Neuronal stem cell (in vitro differentiated cells): ENCODE measurements around the gene TEX19.

Experiments
- DNase-seq: peaks from one replicate; pipeline ENCODE4 v3.0.0-alpha.2; 2013; ENCODE audit warnings: low spot score
- H2AFZ ChIP-seq: one replicate; pipeline ENCODE4 v1.6.1; 2013; ENCODE audit warnings: mild to moderate bottlenecking, low read length, inconsistent platforms
- H2AK5ac ChIP-seq: 2 replicates; pipeline ENCODE4 v1.6.1; 2013; ENCODE audit warnings: low read depth, mild to moderate bottlenecking, inconsistent platforms, low read length, moderate library complexity, mixed read lengths
- H2BK120ac ChIP-seq: 2 replicates; pipeline ENCODE4 v1.6.1; 2013; ENCODE audit warnings: low read depth, mild to moderate bottlenecking, inconsistent platforms, low read length, moderate library complexity, mixed read lengths
- H2BK12ac ChIP-seq: one replicate; pipeline ENCODE4 v1.6.1; 2013; ENCODE audit warnings: low read length, inconsistent platforms
- H2BK15ac ChIP-seq: 2 replicates; pipeline ENCODE4 v1.6.1; 2013; ENCODE audit warnings: mild to moderate bottlenecking, low read length, inconsistent platforms, mixed read lengths
- H2BK5ac ChIP-seq: one replicate; pipeline ENCODE4 v1.6.1; 2013; ENCODE audit warnings: inconsistent platforms, mild to moderate bottlenecking, low read length, moderate library complexity
- H3K14ac ChIP-seq: one replicate; pipeline ENCODE4 v1.6.1; 2013; ENCODE audit warnings: low read length, inconsistent platforms
- H3K18ac ChIP-seq: 2 replicates; pipeline ENCODE4 v1.6.1; 2013; ENCODE audit warnings: low read length, inconsistent platforms
- H3K23ac ChIP-seq: 2 replicates; pipeline ENCODE4 v1.6.1; 2013; ENCODE audit warnings: low read depth, mild to moderate bottlenecking, mixed read lengths, low read length, inconsistent platforms; ENCODE audit not compliant: poor library complexity
- H3K27ac ChIP-seq: replicated peaks from 3 replicates; pipeline ENCODE4 v1.5.1; 2013; ENCODE audit warnings: low read length, inconsistent platforms
- H3K27me3 ChIP-seq, 3 experiments: 2 replicates each; pipeline ENCODE4 v1.6.1; 2013; ENCODE audit warnings: low read length in 3 of 3, mild to moderate bottlenecking in 2 of 3, inconsistent platforms in 1 of 3, low read depth in 1 of 3, mixed read lengths in 1 of 3, moderate library complexity in 1 of 3; ENCODE audit not compliant: control insufficient read depth in 3 of 3, insufficient read depth in 3 of 3
- H3K36me3 ChIP-seq, 2 donors: replicated peaks in 1 of 2; 2 replicates each; pipeline ENCODE4 v1.6.1; 2013; ENCODE audit warnings: low read length in 2 of 2; ENCODE audit not compliant: control insufficient read depth in 2 of 2, insufficient read depth in 2 of 2
- H3K4ac ChIP-seq: 2 replicates; pipeline ENCODE4 v1.6.1; 2013; ENCODE audit warnings: inconsistent platforms, mild to moderate bottlenecking, low read length, moderate library complexity
- H3K4me1 ChIP-seq, 2 donors: 1 replicate in 1 of 2; 2 replicates in 1 of 2; pipeline ENCODE4 v1.6.1; 2013; ENCODE audit warnings: low read length in 2 of 2, low read depth in 1 of 2; ENCODE audit not compliant: control insufficient read depth in 2 of 2, insufficient read depth in 1 of 2
- H3K4me2 ChIP-seq: one replicate; pipeline ENCODE4 v1.6.1; 2013; ENCODE audit warnings: mild to moderate bottlenecking, low read length, inconsistent platforms; ENCODE audit not compliant: insufficient read depth, poor library complexity, severe bottlenecking
- H3K4me3 ChIP-seq, 2 donors: 2 replicates each; pipeline ENCODE4 v1.5.1; 2013; ENCODE audit warnings: low read length in 2 of 2, mild to moderate bottlenecking in 2 of 2, inconsistent platforms in 1 of 2, moderate library complexity in 1 of 2
- H3K79me1 ChIP-seq: one replicate; pipeline ENCODE4 v1.6.1; 2013; ENCODE audit warnings: low read depth, mild to moderate bottlenecking, inconsistent platforms, low read length, moderate library complexity
- H3K9ac ChIP-seq: one replicate; pipeline ENCODE4 v1.6.1; 2013; ENCODE audit warnings: mild to moderate bottlenecking, low read depth, low read length, inconsistent platforms; ENCODE audit not compliant: poor library complexity
- H3K9me3 ChIP-seq, 2 donors: replicated peaks in 1 of 2; 2 replicates each; pipeline versions ENCODE3 to v1.6.1; 2013; ENCODE audit warnings: low read length in 2 of 2, mild to moderate bottlenecking in 2 of 2, inconsistent platforms in 1 of 2, low read depth in 1 of 2, mixed read lengths in 1 of 2, moderate library complexity in 1 of 2; ENCODE audit not compliant: control insufficient read depth in 2 of 2, insufficient read depth in 1 of 2
- H4K8ac ChIP-seq: one replicate; pipeline ENCODE4 v1.6.1; 2013; ENCODE audit warnings: low read depth, mild to moderate bottlenecking, inconsistent platforms, low read length, moderate library complexity
- H4K91ac ChIP-seq: one replicate; pipeline ENCODE4 v1.6.1; 2013; ENCODE audit warnings: low read length, low read depth, mild to moderate bottlenecking, inconsistent platforms; ENCODE audit not compliant: poor library complexity
- WGBS, 2 donors: extraction: QIAGEN DNeasy Blood & Tissue Kit; methylation state at CpG; one replicate each; pipeline ENCODE4 v1.1.7; 2013; ENCODE audit warnings: missing lambda C conversion rate in 2 of 2, mixed read lengths in 1 of 2; ENCODE audit not compliant: insufficient read length in 2 of 2, insufficient replicate concordance in 1 of 2; ENCODE audit errors: extremely low coverage in 2 of 2; 5-methylcytosine and 5-hydroxymethylcytosine counted together

TEX19 gene

DNA sequence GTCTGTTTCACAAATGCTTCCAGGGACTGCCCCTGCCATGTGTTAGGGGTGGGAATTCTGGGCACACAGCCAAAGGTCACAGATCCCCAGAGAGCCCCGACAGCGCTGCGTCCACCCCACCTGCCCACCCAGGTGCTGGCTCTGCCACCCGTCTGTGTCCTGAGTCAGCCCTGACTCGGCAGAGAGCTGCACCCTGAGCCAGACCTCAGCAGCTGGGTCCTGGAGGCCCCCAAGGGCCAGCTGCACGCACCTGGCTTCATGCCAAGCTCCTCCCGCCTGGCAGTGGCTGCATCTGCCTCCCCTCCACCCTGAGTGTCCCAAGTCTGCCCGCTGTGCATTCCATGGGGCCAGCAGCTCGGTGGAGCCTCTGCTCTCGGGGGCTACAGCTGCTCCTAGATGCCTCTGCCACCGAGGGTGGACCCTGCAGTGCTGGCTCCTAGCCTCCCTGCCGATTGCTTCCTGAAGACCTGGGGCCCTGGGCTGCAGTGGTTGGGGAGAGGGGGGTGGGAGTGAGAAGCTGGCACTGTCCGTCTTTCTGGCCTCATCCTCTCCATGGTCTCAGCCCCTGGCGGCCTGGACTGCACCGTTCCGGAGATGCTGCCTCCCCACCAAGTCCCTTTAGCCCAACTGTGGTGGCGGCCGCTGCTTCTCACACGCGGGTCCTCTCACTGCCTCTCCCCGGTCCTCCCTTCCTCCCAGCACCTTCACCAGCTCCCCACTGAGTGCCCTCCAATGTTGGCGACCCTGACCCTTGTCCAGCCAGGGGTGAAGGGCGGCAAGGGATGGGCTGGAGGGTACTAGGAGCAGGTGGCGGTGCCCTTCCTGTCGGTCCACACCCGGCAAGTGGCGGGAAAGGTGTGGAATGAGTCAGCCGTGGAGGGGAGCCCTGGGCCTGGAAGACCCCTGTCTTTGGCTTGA lies 28.5 kb upstream of the TEX19 start:
- no CpG with 5 or more reads among the region's 28 CpGs for WGBS, 2 donors
- Histone ChIP-seq H3K79me1 (peaks cover 4% of the 10 kb centered on the region), H4K91ac (no peak overlapping the region), H2BK12ac (peak overlapping the region; percentile 87), H3K27me3 (peaks cover 16 to 98% (median 37%) of the 10 kb centered on the region in 3 experiments), H2AK5ac (peak overlapping the region; percentile 66), H3K14ac (peak overlapping the region; percentile 33), H3K4ac (no peak overlapping the region), H2BK15ac (peak overlapping the region; percentile 79), H4K8ac (no peak overlapping the region), H3K27ac (no peak overlapping the region), H3K9ac (peak overlapping the region; percentile 40), H3K9me3 (peaks cover 0 to 2% of the 10 kb centered on the region in 2 donors), H2AFZ (no peak overlapping the region), H2BK5ac (no peak overlapping the region), H3K18ac (peak overlapping the region; percentile 88), H3K36me3 (no peaks in the 10 kb centered on the region), H3K4me2 (peak overlapping the region; percentile 4), H3K4me1 (peaks cover 23 to 34% of the 10 kb centered on the region in 2 donors), H2BK120ac (no peak overlapping the region), H3K23ac (peak overlapping the region; percentile 32), H3K4me3 (peak overlapping the region in 1 of 2 donors; percentile 9)
- DNase-seq = no peak

DNA sequence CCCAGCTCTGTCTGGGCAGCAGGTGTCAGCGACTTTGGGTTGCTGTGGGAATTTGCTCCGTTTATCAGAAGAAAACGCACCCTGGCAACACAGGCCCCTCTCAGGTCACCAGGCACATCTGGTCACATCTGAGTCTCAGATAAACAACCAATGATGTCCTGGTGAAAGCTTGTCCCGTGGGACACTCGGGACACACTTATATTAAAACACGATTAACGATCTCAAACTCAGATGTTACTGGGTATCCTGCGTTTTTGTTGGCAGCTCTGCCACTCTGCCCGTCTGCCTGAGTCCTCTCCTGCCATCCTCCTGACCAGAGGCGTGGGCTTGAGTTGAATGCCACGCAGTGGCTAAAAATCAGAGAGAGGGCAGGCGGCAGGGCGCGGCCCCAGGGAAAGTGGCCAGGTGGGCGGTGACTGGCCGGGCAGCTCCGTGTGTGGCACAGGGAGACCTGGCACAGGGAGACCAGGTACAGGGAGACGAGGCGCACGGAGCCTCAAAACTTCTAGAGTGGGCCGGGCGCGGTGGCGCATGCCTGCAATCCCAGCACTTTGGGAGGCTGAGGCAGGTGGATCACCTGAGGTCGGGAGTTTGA lies 27.6 kb upstream of the TEX19 start:
- no peak overlapping the region for H2AFZ ChIP-seq
- H3K23ac ChIP-seq = no peak overlapping the region
- no peak for DNase-seq
- H3K9me3 ChIP-seq = peaks cover 0 to 2% of the 10 kb centered on the region in 2 donors
- H4K8ac ChIP-seq = no peak overlapping the region
- no peak overlapping the region for H4K91ac ChIP-seq
- no peaks in the 10 kb centered on the region for H3K36me3 ChIP-seq
- no peak overlapping the region for H2BK12ac ChIP-seq
- H2BK120ac ChIP-seq = no peak overlapping the region
- no CpG with 5 or more reads among the region's 25 CpGs for WGBS, 2 donors
- H3K27ac ChIP-seq = no peak overlapping the region
- H3K4me1 ChIP-seq = peaks cover 21 to 36% of the 10 kb centered on the region in 2 donors
- H3K14ac ChIP-seq = no peak overlapping the region
- peaks cover 16 to 95% (median 39%) of the 10 kb centered on the region in 3 experiments for H3K27me3 ChIP-seq
- H3K4ac ChIP-seq = no peak overlapping the region
- H2BK15ac ChIP-seq = no peak overlapping the region
- H2AK5ac ChIP-seq = no peak overlapping the region
- H3K4me2 ChIP-seq = no peak overlapping the region
- H3K4me3 ChIP-seq = no peak overlapping the region
- H3K79me1 ChIP-seq = peaks cover 4% of the 10 kb centered on the region
- H3K18ac ChIP-seq = no peak overlapping the region
- peak overlapping the region; percentile 39 for H2BK5ac ChIP-seq
- no peak overlapping the region for H3K9ac ChIP-seq

DNA sequence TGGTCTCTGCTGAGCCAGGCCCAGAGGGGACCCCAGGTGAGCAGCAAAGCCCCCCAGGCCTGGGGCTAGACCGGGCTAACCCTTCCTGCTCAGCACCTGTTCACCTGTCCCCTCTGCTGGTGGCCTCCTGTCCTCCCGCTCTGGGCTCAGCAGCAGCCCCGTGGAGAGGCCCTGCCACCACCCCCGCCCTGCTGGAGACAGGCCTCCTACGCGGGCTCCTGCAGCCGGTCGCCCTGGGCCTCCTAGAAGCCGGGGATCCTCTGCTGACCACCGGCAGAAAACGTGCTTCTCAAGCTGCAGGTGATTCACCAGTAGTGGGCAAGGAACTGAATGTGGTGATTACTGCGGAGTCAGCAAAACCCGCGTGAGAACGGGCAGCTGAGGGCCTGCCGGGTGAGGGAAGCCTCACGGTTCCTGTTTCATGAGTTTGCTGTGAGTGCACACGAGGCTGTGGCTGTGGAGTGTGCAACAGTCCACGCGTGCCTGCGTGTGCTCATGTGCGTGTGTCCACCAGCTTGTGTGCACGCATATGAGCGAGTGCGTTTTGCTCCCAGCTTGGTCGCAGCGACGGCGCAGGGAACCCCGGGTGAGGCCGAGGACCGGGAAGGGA lies 26.3 kb upstream of the TEX19 start:
- H3K14ac ChIP-seq = peak overlapping the region; percentile 100
- WGBS, 2 donors = no CpG with 5 or more reads among the region's 32 CpGs
- H3K4me3 ChIP-seq = peak overlapping the region in 1 of 2 donors; percentile 55
- peaks cover 16 to 88% (median 43%) of the 10 kb centered on the region in 3 experiments for H3K27me3 ChIP-seq
- peak overlapping the region; percentile 38 for H4K91ac ChIP-seq
- peak overlapping the region; percentile 77 for H3K4me2 ChIP-seq
- peak overlapping the region; percentile 91 for H3K9ac ChIP-seq
- peak overlapping the region; percentile 94 for H2BK15ac ChIP-seq
- peak overlapping the region; percentile 77 for H3K4ac ChIP-seq
- peaks cover 0 to 2% of the 10 kb centered on the region in 2 donors for H3K9me3 ChIP-seq
- H4K8ac ChIP-seq = peak overlapping the region; percentile 43
- H3K36me3 ChIP-seq = no peaks in the 10 kb centered on the region
- peaks cover 4% of the 10 kb centered on the region for H3K79me1 ChIP-seq
- peak overlapping the region; percentile 47 for H2BK120ac ChIP-seq
- peak overlapping the region; percentile 90 for H3K23ac ChIP-seq
- no peak overlapping the region for H2BK12ac ChIP-seq
- H2BK5ac ChIP-seq = peak overlapping the region; percentile 53
- peak overlapping the region; percentile 3 for H2AFZ ChIP-seq
- H3K18ac ChIP-seq = peak overlapping the region; percentile 91
- no peak overlapping the region for H3K27ac ChIP-seq
- peak overlapping the region; percentile 53 for H2AK5ac ChIP-seq
- H3K4me1 ChIP-seq = peaks cover 16 to 29% of the 10 kb centered on the region in 2 donors
- no peak for DNase-seq
